Astrocyte (in vitro differentiated cells and primary cell): ENCODE results near the gene FBLN2. TPM values are rescaled to one million over a fixed set of nuclear protein-coding genes. Genes with fewer than 3 reads are reported as not detected.
A peak's percentile ranks its signal among the peaks of the same experiment; 100 is the strongest.

Experiments used
- DNase-seq: peaks from one replicate; pipeline ENCODE4 v3.0.0-alpha.2; 2010; ENCODE audit warnings: low read depth
- FAIRE-seq: peaks from 2 replicates; lab custom pipeline; 2011; peaks lifted over from hg19 to GRCh38; lab: Jason Lieb, UNC
- H2AFZ ChIP-seq: 2 replicates; pipeline ENCODE4 v1.6.0; 2012; ENCODE audit warnings: low read depth, low read length, inconsistent platforms
- H3K27ac ChIP-seq: 2 replicates; pipeline ENCODE4 v1.5.1; 2011; ENCODE audit warnings: low read depth, low read length, inconsistent platforms
- H3K27me3 ChIP-seq: 2 replicates; pipeline ENCODE4 v1.6.0; 2011; ENCODE audit warnings: low read length, inconsistent platforms; ENCODE audit not compliant: insufficient read depth
- H3K36me3 ChIP-seq: 2 replicates; pipeline ENCODE4 v1.5.1; 2011; ENCODE audit warnings: low read length, inconsistent platforms; ENCODE audit not compliant: insufficient read depth
- H3K4me1 ChIP-seq: 2 replicates; pipeline ENCODE4 v1.5.1; 2011; ENCODE audit warnings: low read length, inconsistent platforms; ENCODE audit not compliant: insufficient read depth
- H3K4me2 ChIP-seq: 2 replicates; pipeline ENCODE4 v1.6.0; 2012; ENCODE audit warnings: low read length, inconsistent platforms
- H3K4me3 ChIP-seq: 2 replicates; pipeline ENCODE4 v1.5.1; 2011; ENCODE audit warnings: low read depth, mild to moderate bottlenecking, low read length, inconsistent platforms; ENCODE audit not compliant: insufficient read depth
- H3K79me2 ChIP-seq: 2 replicates; pipeline ENCODE4 v1.6.0; 2012; ENCODE audit warnings: mild to moderate bottlenecking, low read length, inconsistent platforms; ENCODE audit not compliant: insufficient read depth
- H3K9ac ChIP-seq: 2 replicates; pipeline ENCODE4 v1.6.0; 2012; ENCODE audit warnings: mild to moderate bottlenecking, low read length, inconsistent platforms
- H3K9me3 ChIP-seq: 2 replicates; pipeline ENCODE4 v1.5.1; 2012; ENCODE audit warnings: low read depth, mild to moderate bottlenecking, low read length, inconsistent platforms; ENCODE audit not compliant: insufficient read depth
- H4K20me1 ChIP-seq: 2 replicates; pipeline ENCODE4 v1.6.0; 2012; ENCODE audit warnings: low read length, inconsistent platforms; ENCODE audit not compliant: insufficient read depth
- H3K27ac Mint-ChIP-seq: one replicate; pipeline ENCODE4 v1.8.0; 2021; ENCODE audit warnings: mild to moderate bottlenecking, mixed read lengths; ENCODE audit not compliant: unreplicated experiment
- H3K27me3 Mint-ChIP-seq: one replicate; pipeline ENCODE4 v1.8.0; 2021; ENCODE audit warnings: low read depth, mixed read lengths; ENCODE audit not compliant: unreplicated experiment
- H3K36me3 Mint-ChIP-seq: one replicate; pipeline ENCODE4 v1.8.0; 2021; ENCODE audit warnings: low read depth, mixed read lengths; ENCODE audit not compliant: unreplicated experiment
- H3K4me1 Mint-ChIP-seq: one replicate; pipeline ENCODE4 v1.8.0; 2021; ENCODE audit warnings: low read depth, mixed read lengths; ENCODE audit not compliant: unreplicated experiment
- H3K4me3 Mint-ChIP-seq: one replicate; pipeline ENCODE4 v1.8.0; 2021; ENCODE audit warnings: mild to moderate bottlenecking, moderate library complexity, mixed read lengths; ENCODE audit not compliant: unreplicated experiment
- H3K9me3 Mint-ChIP-seq: one replicate; pipeline ENCODE4 v1.8.0; 2021; ENCODE audit warnings: mild to moderate bottlenecking, mixed read lengths; ENCODE audit not compliant: unreplicated experiment
- CTCF ChIP-seq: IDR thresholded peaks from 2 replicates; pipeline ENCODE4 v1.5.1; 2011; ENCODE audit warnings: low read depth, mild to moderate bottlenecking, inconsistent platforms, low read length, moderate library complexity; ENCODE audit not compliant: insufficient read depth
- EZH2 ChIP-seq: IDR thresholded peaks from 2 replicates; pipeline ENCODE4 v1.6.1; 2012; ENCODE audit warnings: mild to moderate bottlenecking, low read length, inconsistent platforms; ENCODE audit not compliant: insufficient read depth
- total RNA-seq: library from RNA; stranded (reverse); gene quantifications from 2 replicates; pipeline ENCODE4 v1.2.1, GENCODE V29; 2021

Gene FBLN2
- total RNA-seq, 1 donor from 2014 or later = 36.6 TPM

- TF ChIP-seq CTCF = no peak
- no peak for TF ChIP-seq EZH2
- Mint-ChIP-seq H3K4me3 (peak overlapping the region; percentile 25), H3K27ac (peak overlapping the region; percentile 95), H3K4me1 (peaks cover 56% of the 10 kb centered on the region), H3K27me3 (no peaks in the 10 kb centered on the region), H3K36me3 (peaks cover 3% of the 10 kb centered on the region), H3K9me3 (peaks cover 9% of the 10 kb centered on the region)
- Histone ChIP-seq H3K4me2 (peak overlapping the region; percentile 69), H2AFZ (no peak overlapping the region), H3K4me3 (no peak overlapping the region), H3K9ac (peak overlapping the region; percentile 54), H4K20me1 (no peaks in the 10 kb centered on the region), H3K27ac (peak overlapping the region; percentile 71), H3K9me3 (no peaks in the 10 kb centered on the region), H3K27me3 (no peaks in the 10 kb centered on the region), H3K36me3 (no peaks in the 10 kb centered on the region), H3K4me1 (peaks cover 69% of the 10 kb centered on the region), H3K79me2 (no peaks in the 10 kb centered on the region)
- DNase-seq (peak; percentile 90), FAIRE-seq (no peak)
Observed at GRCh38 chr3:13543253-13543652, 5.7 kb upstream of the FBLN2 start.

- Histone ChIP-seq H3K4me1 (peaks cover 64% of the 10 kb centered on the region), H3K27ac (peak overlapping the region; percentile 71), H3K79me2 (no peaks in the 10 kb centered on the region), H3K27me3 (no peaks in the 10 kb centered on the region), H4K20me1 (no peaks in the 10 kb centered on the region), H3K4me3 (no peak overlapping the region), H3K4me2 (peak overlapping the region; percentile 41), H3K9ac (no peak overlapping the region), H3K9me3 (no peaks in the 10 kb centered on the region), H2AFZ (no peak overlapping the region), H3K36me3 (no peaks in the 10 kb centered on the region)
- TF ChIP-seq EZH2 (no peak), CTCF (no peak)
- no peaks in the 10 kb centered on the region for H3K27me3 Mint-ChIP-seq
- peaks cover 50% of the 10 kb centered on the region for H3K4me1 Mint-ChIP-seq
- H3K36me3 Mint-ChIP-seq = no peaks in the 10 kb centered on the region
- DNase-seq = peak; percentile 96
- H3K27ac Mint-ChIP-seq = peak overlapping the region; percentile 95
- FAIRE-seq = peak; percentile 73
- peak overlapping the region; percentile 16 for H3K4me3 Mint-ChIP-seq
- H3K9me3 Mint-ChIP-seq = peaks cover 9% of the 10 kb centered on the region
Observed at GRCh38 chr3:13544293-13544831, 4.6 kb upstream of the FBLN2 start.

- H2AFZ ChIP-seq = no peak overlapping the region
- H3K27ac Mint-ChIP-seq = peak overlapping the region; percentile 73
- peak overlapping the region; percentile 41 for H3K4me2 ChIP-seq
- peaks cover 50% of the 10 kb centered on the region for H3K4me1 Mint-ChIP-seq
- no peak overlapping the region for H3K9ac ChIP-seq
- TF ChIP-seq EZH2 (no peak), CTCF (no peak)
- no peaks in the 10 kb centered on the region for H3K36me3 ChIP-seq
- peaks cover 9% of the 10 kb centered on the region for H3K9me3 Mint-ChIP-seq
- peak overlapping the region; percentile 18 for H3K4me3 Mint-ChIP-seq
- H3K79me2 ChIP-seq = no peaks in the 10 kb centered on the region
- H3K27me3 ChIP-seq = no peaks in the 10 kb centered on the region
- no peak for FAIRE-seq
- H3K4me3 ChIP-seq = no peak overlapping the region
- no peaks in the 10 kb centered on the region for H3K36me3 Mint-ChIP-seq
- no peaks in the 10 kb centered on the region for H4K20me1 ChIP-seq
- peak overlapping the region; percentile 20 for H3K27ac ChIP-seq
- peaks cover 56% of the 10 kb centered on the region for H3K4me1 ChIP-seq
- DNase-seq = no peak
- no peaks in the 10 kb centered on the region for H3K9me3 ChIP-seq
- peaks cover 5% of the 10 kb centered on the region for H3K27me3 Mint-ChIP-seq
Observed at GRCh38 chr3:13544951-13545651, 3.8 kb upstream of the FBLN2 start.
